HCEC 1CT (cell line): ENCODE data around the gene RPL10L.

Experiments used
- DNase-seq: peaks from one replicate; pipeline ENCODE4 v3.0.0-alpha.2; 2017

RPL10L gene

DNA sequence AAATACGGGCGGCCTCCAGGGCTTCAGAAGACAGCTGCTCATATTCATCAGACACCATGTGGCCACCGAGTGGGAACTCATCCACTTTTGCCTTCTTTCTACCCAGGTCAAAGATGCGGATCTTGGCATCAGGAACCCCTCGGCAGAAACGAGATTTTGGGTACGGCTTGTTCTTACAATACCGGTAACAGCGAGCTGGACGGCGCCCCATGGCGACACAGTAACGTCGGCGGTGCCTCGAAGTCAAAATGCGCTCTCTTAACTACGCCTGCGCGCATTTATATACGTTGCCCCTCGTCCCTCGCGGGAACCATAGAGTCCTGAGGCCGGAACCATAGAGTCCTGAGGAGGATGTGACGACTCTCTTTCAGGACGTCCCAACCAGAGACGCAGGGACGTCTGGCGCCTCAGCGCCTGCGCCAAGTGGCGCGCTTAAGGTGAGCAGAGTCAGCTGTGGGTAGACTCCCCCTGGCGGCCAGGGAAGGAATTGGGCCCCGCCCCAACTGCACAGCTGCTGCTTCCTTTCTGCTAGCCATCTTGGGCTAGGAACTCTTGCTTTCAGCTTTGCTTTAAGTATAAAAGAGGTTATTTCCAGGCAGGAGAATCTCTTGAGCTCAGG lies at the start of gene RPL10L:
RPL10L (minus strand) TSS at position 256 of the 619 bp plus-strand sequence; CDS start at position 211, 45 bp downstream.
- no peak for DNase-seq

DNA sequence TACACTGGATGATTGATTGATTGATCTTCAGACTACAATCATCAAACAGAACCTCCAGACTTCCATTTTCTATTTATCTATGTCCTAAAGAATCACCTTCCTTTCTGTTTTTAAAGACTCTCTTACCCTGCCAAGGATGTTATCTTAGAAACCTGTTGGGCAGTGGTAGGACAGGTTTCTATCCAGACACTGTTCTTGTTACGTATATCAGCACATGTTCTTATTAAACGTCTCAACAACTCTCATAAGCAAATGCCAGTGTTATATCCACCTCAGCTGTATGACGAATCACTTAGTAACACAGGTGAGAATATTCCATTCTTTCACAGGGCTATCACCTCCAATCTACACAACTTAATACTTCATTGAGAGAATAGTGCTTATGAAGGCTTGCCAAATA lies 40.2 kb upstream of the RPL10L start:
- DNase-seq: no peak

DNA sequence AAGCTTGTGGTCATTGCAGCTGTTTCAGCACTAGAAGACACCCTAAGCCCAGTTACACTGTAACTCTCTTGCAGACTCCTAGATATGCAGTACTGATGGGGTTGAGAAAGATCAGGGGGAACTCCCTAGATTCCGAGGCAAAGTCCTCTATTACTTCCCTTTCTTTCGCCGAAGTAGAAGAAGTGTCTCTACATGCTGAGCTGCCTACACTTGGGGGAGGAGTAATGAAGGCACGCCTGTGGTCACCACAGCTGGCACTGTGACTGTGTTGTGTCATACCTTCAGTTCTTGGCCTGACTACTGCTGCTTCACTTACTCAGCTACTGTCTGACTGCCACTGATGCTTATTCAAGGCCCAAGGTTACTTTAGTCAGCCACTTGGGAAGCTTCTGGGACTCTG lies 35.1 kb upstream of the RPL10L start:
- DNase-seq: no peak

DNA sequence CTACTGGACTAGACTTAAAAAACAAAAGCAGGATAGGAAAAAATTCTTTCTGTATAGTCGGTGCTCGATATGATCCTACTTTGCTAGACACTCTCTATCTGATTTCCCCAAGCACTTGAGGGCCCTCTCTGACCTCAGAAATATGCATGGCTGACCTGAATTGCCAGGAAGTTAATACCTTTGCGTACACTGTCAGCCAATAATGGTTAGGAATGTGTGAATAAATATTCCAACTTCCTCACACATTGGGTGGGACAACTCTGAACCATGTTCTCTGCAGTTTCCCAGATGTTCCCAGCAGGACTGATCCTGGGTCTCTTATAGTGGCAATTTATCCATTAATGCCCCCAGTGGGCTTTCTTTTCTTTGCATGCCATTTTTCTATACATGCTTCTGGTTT lies 20.5 kb upstream of the RPL10L start:
- DNase-seq: no peak

DNA sequence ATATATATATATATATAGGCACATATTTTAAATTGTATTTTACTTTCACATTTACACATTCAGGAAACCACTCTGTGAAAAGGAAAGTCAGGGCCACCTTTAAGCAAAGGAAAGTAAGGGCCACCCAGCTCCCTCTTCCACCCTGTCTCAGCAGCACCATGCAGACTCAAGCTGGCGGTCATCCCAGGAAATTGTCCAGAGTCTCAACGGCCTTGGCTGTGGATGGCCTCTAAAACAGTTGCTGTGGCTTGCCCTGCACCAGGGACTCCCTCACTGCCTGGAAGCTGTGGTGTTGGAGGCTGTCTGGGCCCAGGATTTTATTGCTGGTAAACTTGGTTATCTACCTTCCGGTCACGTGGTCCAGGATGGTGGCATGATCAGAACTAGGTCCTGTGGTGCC lies 11.8 kb upstream of the RPL10L start:
- DNase-seq: no peak

DNA sequence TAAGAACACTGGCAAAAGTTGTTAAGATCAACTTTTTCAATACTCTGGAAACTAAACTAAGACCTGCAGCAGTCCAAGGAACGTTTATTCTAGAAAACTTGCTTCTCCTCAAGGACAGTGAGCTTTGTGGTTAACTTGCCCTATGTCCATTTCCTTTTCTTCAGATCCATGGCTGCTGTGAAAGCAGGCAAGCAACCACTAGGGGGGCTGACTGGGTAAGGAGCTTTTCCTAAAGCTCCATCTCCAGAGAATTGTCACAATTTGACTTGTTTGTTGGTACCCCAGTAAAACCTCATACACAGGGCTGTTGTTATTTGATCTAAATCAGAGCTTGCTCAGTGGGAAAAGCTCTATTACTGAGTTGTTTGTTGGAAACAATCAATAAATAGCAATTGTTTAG lies 10.1 kb upstream of the RPL10L start:
- DNase-seq: no peak

DNA sequence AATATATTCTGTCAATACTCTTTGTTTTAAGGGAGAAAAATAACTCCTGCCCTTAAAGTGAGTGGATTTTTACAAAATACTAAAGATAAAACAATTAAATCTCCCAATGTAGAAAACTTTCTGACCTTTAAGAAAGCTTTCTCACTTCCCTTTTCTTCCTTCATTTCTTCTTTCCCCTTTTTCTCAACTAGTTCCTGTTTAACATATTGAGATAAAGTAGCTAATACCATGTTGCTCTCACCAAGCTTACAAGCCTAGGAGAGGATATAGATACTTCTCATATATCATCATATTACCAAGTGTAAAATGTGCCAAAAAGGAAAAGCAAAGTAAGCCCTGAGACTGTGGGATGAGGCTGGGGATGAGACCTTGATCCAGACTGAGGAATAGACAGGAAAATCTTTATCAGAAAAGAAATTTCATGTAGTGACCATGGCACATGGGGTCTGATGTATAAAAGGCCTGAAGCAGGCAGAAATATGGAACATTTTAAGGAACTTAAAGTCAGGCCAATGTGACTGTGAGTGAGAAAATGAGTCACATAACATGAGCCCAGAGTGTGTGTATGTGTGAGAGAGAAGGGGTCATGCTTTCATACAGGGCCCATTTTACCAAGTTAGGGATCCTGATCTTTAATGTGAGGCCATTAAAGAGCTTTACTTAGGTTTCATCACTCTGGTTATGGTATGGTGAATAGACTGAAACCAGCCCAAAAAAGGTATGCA lies 1.6 kb upstream of the RPL10L start:
- no peak for DNase-seq

DNA sequence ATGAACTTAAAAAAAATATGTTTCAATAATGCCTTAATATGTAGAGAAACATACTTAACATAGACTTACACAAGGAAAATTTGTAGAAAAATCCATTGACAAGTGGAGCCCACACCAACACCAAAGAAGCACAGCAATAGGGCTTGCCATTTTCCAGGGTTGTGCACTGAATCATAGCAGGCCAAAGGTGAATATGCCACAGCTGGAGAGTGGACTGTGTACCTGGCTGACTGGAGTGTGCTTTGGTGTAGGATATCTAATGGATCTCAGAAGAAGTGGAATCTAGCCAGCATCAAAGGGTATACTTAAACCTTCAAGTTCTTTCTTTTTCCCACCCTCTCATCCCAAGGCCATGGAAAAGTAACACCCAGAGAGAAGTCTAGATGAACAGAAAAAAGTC lies 4.8 kb downstream of the RPL10L start:
- no peak for DNase-seq

DNA sequence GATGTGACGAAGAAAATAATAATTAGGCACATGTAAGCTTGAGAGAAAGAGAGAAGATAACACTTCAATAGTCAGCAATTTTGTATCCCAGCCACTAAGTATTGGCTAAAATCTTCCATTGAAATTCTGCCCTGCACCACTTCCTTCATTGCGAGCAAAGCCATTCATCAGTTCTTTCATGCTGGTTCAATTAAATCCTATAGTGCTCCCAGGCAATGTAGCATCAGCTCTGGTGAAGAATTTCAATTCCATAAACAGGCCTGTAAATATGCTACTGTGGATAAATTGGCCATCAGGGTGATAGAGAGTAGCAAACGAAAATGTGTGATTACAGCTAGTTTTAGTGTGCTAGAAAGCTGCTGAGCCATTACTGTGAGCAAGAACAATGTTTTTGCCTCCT lies 24.7 kb downstream of the RPL10L start:
- DNase-seq: no peak
